HG03457 (cell line): ENCODE measurements around the gene CCDC6.
"Not testable (repeated sequence)": the region's sequence is repeated elsewhere in the genome, so short reads cannot be mapped to it uniquely, and the experiment has no call there.

Experiments used
- ATAC-seq: cut with Tn5 transposase; IDR thresholded peaks from one replicate; pipeline ENCODE4 v1.9.1; 2021; ENCODE audit warnings: moderate number of reproducible peaks; ENCODE audit not compliant: unreplicated experiment

CCDC6 gene

DNA sequence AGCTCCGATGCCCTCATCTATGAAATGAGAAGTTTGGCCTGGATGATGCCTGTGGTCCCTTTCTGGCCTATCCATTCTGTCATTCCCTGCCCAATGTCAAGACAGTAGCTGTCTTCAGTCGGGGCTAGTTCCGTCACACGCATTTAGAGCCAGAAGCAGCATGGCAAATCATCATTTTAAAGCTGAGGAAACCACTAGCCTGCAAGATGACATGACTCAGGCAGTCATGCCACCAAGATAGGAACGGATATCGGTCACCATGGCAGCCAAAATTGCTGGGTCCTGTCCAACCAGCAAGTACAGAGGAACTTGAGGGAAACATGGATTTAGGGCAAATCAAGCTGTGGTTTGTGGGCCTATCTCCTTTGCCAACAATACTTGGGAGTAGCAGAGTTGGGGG, 88.6 kb downstream of the CCDC6 start:
- no peak for ATAC-seq

- no peak for ATAC-seq
Observed at GRCh38 chr10:59814878-59815277, 91.5 kb downstream of the CCDC6 start.

DNA sequence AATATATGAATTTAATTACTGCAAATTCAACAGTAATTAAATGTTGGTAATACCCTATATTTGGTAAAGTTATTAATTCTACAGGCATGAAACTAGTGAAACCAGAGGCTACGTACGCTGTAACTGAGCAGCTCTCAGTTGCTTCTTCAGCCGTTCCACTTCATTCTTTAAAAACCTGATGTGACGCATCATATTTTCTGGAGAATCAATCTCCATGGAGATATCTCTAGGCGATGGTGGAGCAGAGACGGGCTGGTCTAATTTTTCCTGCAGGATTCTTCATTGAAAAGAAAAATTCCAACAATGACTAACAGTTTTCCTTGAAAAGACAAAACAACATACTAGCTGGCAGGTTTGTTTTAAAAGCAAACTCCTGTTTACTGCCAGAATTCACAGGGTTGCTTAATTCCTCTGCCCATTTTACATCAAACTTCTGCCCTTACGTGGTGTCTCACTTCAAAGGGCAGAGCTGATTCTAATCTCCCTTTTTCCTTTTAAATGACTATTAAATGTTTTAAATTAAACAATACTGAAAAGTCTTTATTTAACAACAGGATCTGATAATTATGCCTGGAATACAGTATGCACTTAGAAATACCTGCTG, 93.7 kb downstream of the CCDC6 start:
- ATAC-seq: no peak

DNA sequence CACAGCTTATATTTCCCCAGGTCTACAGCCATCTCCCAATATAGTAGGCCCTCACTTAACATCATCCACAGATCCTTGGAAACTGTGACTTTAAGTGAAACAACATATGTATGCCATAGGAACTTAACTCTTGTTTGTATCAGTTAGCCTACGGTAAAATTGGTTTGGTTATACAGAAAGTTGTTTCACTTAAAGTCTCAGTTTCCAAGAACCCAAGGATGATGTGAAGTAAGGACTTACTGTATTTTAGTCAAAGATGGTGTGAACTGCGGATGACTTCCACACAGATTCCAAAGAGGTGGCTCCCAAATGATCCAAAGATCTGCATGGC, 96.7 kb downstream of the CCDC6 start:
- ATAC-seq: no peak

DNA sequence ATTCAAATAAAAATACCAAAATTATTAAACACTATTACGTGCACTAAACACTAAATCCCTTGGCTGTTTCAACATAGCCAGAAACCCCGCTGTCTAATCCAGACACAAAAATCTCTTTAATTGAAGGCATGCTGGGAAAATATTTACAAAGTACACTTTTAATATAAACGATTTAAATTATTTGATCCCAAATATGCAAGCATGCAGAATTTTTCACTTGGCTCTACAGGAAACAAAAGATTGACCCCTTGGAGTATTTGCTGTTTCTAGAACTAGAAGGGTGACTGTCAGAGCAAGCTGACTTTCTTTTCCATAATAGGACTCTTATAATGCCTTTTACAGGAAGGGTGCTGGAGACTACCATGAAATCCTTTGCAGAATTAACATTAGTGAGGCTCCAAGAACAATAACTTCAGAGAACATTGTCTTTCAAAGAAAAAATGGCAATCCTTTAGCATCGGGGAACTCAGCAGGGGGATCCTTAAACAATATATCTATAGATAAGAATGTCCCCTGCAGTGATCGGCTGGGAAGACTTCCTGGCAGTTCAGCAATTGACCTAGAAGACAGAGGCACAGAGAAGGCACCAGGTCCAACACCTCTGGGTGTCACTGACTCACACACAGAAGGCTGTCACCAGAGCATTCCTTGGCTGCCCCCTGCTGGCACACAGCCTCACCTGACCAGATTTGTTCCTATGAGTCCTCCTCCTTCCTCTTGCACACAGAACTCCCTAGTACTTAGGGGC, 97.3 kb downstream of the CCDC6 start:
- ATAC-seq: peak; percentile 80

- ATAC-seq: no peak
Observed at GRCh38 chr10:59807629-59808620, 98.4 kb downstream of the CCDC6 start.

GRCh38 chr10:59805014-59805413, 101.3 kb downstream of the CCDC6 start:
- no peak for ATAC-seq

GRCh38 chr10:59804220-59804619, 102.1 kb downstream of the CCDC6 start:
- ATAC-seq: no peak

GRCh38 chr10:59803714-59804113, 102.6 kb downstream of the CCDC6 start:
- no peak for ATAC-seq

- ATAC-seq: no peak
Observed at GRCh38 chr10:59801171-59801570, 105.2 kb downstream of the CCDC6 start.

GRCh38 chr10:59799421-59799820, 106.9 kb downstream of the CCDC6 start:
- no peak for ATAC-seq

DNA sequence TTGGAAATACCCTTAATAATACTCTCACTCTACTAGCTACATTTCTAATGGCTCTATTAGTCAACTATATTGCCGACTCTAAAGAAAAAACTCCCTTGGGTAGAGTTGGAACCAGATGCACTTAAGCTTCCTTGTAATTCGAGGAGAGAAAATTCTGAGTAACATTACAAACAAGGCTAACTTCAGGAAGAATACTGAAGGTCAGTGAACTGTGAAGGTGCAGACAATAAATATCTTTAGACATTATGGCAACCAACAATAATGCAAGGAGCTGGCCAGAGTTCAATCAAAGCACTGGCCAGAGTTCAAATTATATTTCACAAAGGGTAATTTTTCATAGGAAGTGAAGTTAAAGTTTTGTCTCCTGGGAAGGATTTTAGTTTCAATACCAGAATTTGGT, 112.4 kb downstream of the CCDC6 start:
- ATAC-seq: no peak

DNA sequence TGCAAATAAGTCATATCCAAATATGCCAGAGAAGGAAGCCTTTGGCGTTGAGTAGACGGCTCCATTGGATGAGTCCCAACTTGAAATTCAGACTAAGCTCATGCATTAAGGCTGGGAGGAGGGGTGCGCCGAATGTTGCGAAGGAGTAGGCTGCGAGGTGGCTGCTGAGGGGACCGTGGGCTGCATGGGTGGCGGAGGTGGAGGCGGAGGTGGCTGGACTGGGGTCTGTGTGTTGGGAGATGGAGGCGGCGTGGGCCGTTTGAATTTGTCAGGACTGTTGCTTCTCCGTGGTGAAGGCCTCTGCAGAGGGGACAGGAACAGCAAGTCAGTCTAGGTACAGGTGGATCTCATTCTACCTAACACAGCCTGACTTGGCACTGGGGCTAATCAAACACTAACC, 113.5 kb downstream of the CCDC6 start:
- no peak for ATAC-seq

- ATAC-seq: no peak
Observed at GRCh38 chr10:59791601-59792000, 114.8 kb downstream of the CCDC6 start.

- ATAC-seq: not testable (repeated sequence)
Observed at GRCh38 chr10:59790080-59790479, 116.3 kb downstream of the CCDC6 start.

DNA sequence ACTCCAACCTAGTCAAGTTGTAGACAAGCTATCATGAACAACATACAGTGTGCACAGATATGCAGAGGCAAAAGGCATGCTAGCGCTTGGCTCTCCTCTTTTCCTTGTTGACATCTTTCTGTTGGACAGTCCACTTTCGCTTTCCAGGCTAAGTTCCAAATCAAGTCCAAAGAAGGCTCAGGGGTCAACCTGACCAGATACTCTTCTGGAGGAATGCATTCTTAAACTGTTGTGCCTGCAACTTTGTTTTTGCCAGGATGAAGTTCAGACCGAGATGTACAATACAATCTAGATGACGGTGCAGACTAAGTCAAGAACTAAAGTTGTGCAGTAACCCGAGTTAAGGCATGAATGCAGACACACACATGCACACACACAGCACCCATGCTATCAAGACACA, 117.4 kb downstream of the CCDC6 start:
- ATAC-seq: not testable (repeated sequence)

DNA sequence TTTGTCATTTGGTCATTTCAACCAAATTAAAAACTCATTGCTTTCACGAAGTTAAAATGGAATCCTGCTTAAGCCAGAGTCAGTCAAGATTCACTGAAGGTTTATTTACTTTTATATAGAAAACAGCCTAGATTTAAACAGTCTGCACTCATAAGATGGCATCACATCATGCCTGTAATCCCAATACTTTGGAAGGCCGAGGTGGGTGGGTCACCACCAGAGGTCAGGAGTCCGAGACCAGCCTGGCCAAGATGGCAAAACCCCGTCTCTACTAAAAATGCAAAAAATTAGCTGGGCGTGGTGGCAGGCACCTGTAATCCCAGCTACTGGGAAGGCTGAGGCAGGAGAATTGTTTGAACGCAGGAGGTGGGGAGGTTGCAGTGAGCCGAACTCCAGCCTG, 119.3 kb downstream of the CCDC6 start:
- ATAC-seq: not testable (repeated sequence)

DNA sequence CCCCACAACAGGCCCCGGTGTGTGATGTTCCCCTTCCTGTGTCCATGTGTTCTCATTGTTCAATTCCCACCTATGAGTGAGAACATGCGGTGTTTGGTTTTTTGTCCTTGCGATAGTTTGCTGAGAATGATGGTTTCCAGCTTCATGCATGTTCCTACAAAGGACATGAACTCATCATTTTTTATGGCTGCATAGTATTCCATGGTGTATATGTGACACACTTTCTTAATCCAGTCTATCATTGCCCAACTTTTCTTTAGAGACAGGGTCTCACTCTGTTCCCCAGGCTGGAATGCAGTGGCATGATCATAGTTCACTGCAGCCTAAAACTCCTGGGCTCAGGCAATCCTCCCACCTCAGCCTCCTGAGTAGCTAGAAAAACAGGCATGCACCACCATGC, 120.9 kb downstream of the CCDC6 start:
- not testable (repeated sequence) for ATAC-seq

- ATAC-seq: no peak
Observed at GRCh38 chr10:59781511-59781910, 124.8 kb downstream of the CCDC6 start.

GRCh38 chr10:59779756-59780533, 126.4 kb downstream of the CCDC6 start:
- no peak for ATAC-seq

DNA sequence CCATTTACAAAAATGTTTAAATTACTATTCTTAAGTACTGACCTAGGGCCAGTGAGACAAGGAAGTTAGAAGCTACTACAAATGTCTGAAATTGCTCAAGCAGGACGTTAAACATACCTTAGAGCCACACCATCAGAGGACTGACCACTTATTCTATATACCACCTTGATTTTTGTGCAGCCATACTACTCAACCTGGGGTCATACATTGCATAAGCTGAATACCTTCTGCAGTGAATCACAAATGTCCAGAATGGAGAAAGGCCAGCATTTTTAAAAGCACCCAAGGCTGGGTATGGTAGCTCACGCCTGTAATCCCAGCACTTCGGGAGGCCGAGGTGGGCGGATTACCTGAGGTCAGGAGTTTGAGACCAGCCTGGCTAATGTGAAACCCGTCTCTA, 131.9 kb downstream of the CCDC6 start:
- ATAC-seq: no peak
